ENCODE data around the gene MAP4K3.

The MAP4K3 gene

DNA sequence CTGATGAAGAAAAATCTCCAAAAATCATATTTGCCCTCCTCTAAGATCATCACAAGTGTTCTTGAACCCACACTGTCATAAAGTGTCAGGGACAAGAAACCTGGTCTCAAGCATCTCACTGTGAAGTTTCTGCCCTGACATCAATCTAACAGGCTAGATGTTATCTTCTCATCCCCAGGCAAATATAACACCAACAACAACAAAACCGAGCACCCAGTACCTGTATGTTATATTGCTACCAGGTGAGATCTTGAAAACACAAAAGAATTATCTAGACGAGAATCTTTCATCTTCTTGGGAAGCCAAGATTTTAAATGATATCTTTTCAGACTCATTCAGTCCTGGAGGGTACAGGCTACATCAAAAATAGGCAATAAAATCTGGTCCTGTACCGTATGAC lies 8.8 kb upstream of the MAP4K3 start:
- DNase-seq (ENCODE audit: low read depth, low spot score), result no peak
- H3K27me3 ChIP-seq (ENCODE audit: control insufficient read depth, insufficient read depth, low read length), result no peaks in the 10 kb centered on the region
- H3K27ac ChIP-seq (ENCODE audit: low read length), result no peak overlapping the region
- H3K36me3 ChIP-seq (ENCODE audit: control insufficient read depth, insufficient read depth, low read length), result no peaks in the 10 kb centered on the region
- H3K9me3 ChIP-seq (ENCODE audit: control insufficient read depth, insufficient read depth, low read length), result no peaks in the 10 kb centered on the region
- WGBS (ENCODE audit: insufficient coverage, insufficient read length), result no CpG with 5 or more reads among the region's 3 CpGs
- no peaks in the 10 kb centered on the region for H3K4me1 ChIP-seq (ENCODE audit: control insufficient read depth, insufficient read depth, low read length)
- no peak overlapping the region for H3K4me3 ChIP-seq (ENCODE audit: low read length)

DNA sequence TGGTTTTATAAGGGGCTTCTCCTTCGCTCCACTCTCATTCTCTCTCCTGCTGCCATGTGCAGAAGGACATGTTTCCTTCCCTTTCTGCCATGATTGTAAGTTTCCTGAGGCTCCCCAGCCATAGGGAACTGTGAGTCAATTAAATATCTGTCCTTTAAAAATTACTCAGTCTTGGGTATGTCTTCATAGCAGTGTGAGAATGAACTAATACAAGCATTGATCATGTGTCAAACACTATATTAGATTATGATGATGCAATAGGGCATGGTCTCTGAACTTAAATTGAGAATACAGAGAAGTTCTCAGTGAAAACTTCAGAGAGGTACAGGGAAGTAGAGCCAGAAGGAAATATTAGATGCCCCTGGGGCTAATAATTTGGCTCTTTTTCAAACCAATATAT lies 5.9 kb upstream of the MAP4K3 start:
- no peak for DNase-seq (ENCODE audit: low read depth, low spot score)
- H3K4me3 ChIP-seq (ENCODE audit: low read length), result no peak overlapping the region
- no peaks in the 10 kb centered on the region for H3K27me3 ChIP-seq (ENCODE audit: control insufficient read depth, insufficient read depth, low read length)
- no CpG with 5 or more reads among the region's 1 CpG for WGBS (ENCODE audit: insufficient coverage, insufficient read length)
- H3K36me3 ChIP-seq (ENCODE audit: control insufficient read depth, insufficient read depth, low read length), result no peaks in the 10 kb centered on the region
- no peaks in the 10 kb centered on the region for H3K9me3 ChIP-seq (ENCODE audit: control insufficient read depth, insufficient read depth, low read length)
- H3K27ac ChIP-seq (ENCODE audit: low read length), result no peak overlapping the region
- H3K4me1 ChIP-seq (ENCODE audit: control insufficient read depth, insufficient read depth, low read length), result peaks cover 2% of the 10 kb centered on the region; the same call in 1 of the 2 replicates

DNA sequence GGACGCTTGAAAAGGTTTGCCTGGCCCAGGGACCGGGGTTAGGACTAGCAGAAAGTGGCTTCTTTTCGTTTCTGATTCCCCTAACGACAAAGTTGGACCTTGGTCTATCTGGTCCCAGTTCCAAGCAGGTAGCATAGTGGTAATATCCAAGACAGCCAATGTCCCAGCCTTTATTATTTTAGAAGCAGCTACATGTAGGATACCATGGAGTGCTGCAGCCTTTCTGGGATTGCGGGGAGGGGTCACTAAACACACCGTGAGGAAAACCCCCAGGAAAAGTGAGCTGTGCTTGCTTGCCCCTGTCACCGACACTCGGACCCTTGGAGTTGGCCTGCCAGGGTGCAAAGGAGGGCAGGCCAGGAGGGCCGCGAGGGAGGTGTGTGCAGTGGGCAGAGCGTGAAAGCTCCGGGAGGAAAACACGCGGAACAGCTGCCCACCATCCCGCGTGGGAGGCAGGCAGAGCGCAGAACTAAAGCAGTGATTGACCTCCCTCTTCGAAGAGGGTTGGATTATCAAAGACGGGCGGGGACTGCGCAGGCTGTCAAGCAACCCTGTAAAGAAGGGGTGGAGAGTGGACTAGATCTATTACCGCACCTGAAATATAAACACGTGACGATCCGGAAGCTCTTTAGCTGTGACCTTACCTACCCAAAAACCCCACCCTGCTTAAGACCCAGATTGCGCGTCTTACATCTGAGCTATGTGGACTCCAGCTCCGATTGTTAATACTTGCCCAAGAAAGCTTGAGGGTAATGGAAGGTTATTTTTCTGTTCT lies 624 bp upstream of the MAP4K3 start:
- peaks cover 5% of the 10 kb centered on the region for H3K4me1 ChIP-seq (ENCODE audit: control insufficient read depth, insufficient read depth, low read length)
- no peak overlapping the region for H3K27ac ChIP-seq (ENCODE audit: low read length)
- peak overlapping the region; percentile 69; the same call in 1 of the 2 replicates for H3K4me3 ChIP-seq (ENCODE audit: low read length)
- no CpG with 5 or more reads among the region's 28 CpGs for WGBS (ENCODE audit: insufficient coverage, insufficient read length)
- H3K27me3 ChIP-seq (ENCODE audit: control insufficient read depth, insufficient read depth, low read length), result no peaks in the 10 kb centered on the region
- DNase-seq (ENCODE audit: low read depth, low spot score), result no peak
- no peaks in the 10 kb centered on the region for H3K9me3 ChIP-seq (ENCODE audit: control insufficient read depth, insufficient read depth, low read length)
- H3K36me3 ChIP-seq (ENCODE audit: control insufficient read depth, insufficient read depth, low read length), result no peaks in the 10 kb centered on the region

DNA sequence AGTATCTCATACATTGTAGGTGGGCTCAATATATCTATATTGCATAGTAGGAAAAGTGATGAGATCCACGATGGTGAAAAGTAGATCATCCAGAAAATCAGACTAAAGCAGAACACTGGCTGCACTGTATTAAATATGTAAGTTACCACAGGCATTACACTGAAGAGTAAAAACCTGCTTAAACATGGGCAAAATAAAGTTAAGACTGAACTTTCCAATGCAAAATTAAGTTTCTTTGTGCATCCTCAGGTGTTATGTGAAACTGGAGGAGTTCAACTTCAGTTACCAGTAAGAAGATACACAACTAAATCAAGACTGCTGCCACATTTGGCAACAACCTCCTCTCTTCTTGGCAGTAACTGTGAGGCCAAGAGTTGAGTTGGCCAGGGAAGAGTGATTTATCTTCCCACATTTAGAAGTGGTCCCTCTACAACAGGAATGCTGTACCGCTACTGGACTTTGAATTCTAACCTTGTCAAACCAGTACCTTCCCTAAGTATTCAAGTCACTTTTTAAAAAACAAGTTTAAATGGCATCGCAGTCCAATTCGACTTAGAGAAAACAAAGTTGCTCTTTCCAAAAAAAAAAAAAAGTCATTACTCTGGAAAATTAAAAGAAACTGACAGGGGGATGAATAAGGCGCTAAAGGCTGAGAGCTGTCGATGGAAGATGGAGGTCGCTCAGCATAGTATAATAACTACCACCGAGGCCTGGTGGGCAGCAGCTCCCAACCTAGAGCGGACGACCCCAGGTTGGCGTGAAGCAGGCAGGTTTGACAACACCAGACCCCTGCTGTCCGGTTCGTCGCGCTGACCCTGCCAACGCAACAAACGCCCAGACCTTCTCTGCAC lies 1.1 kb downstream of the MAP4K3 start:
- DNase-seq (ENCODE audit: low read depth, low spot score), result no peak
- Histone ChIP-seq H3K4me1 (ENCODE audit: control insufficient read depth, insufficient read depth, low read length) (peaks cover 6% of the 10 kb centered on the region), H3K36me3 (ENCODE audit: control insufficient read depth, insufficient read depth, low read length) (no peaks in the 10 kb centered on the region), H3K9me3 (ENCODE audit: control insufficient read depth, insufficient read depth, low read length) (no peaks in the 10 kb centered on the region), H3K4me3 (ENCODE audit: low read length) (peak overlapping the region; percentile 69), H3K27ac (ENCODE audit: low read length) (no peak overlapping the region), H3K27me3 (ENCODE audit: control insufficient read depth, insufficient read depth, low read length) (no peaks in the 10 kb centered on the region)
- no CpG with 5 or more reads among the region's 17 CpGs for WGBS (ENCODE audit: insufficient coverage, insufficient read length)

DNA sequence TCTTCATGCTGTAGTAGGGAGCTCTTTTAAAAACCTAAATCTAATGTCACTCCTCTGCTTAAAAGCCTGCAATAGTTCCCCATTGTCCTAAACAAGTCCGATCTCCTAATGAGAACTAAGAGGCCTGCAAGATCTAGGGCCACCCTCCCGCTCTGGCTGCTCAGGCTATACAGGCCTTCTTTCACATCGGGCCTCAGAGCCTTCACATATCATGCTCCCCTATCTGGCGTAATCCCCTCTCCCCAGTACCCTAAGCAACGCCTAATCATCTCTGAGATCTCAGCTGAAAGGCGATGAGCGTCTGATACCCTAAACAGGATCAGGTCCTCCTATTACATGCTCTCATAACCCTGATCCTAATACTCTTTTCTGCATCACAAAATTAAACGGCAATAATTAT lies 1.9 kb downstream of the MAP4K3 start:
- no peaks in the 10 kb centered on the region for H3K9me3 ChIP-seq (ENCODE audit: control insufficient read depth, insufficient read depth, low read length)
- no peaks in the 10 kb centered on the region for H3K36me3 ChIP-seq (ENCODE audit: control insufficient read depth, insufficient read depth, low read length)
- WGBS (ENCODE audit: insufficient coverage, insufficient read length), result no CpG with 5 or more reads among the region's 8 CpGs
- H3K27me3 ChIP-seq (ENCODE audit: control insufficient read depth, insufficient read depth, low read length), result no peaks in the 10 kb centered on the region
- H3K4me1 ChIP-seq (ENCODE audit: control insufficient read depth, insufficient read depth, low read length), result peaks cover 4% of the 10 kb centered on the region; the same call in 1 of the 2 replicates
- H3K27ac ChIP-seq (ENCODE audit: low read length), result no peak overlapping the region
- H3K4me3 ChIP-seq (ENCODE audit: low read length), result no peak overlapping the region; the same call in 1 of the 2 replicates
- DNase-seq (ENCODE audit: low read depth, low spot score), result no peak

DNA sequence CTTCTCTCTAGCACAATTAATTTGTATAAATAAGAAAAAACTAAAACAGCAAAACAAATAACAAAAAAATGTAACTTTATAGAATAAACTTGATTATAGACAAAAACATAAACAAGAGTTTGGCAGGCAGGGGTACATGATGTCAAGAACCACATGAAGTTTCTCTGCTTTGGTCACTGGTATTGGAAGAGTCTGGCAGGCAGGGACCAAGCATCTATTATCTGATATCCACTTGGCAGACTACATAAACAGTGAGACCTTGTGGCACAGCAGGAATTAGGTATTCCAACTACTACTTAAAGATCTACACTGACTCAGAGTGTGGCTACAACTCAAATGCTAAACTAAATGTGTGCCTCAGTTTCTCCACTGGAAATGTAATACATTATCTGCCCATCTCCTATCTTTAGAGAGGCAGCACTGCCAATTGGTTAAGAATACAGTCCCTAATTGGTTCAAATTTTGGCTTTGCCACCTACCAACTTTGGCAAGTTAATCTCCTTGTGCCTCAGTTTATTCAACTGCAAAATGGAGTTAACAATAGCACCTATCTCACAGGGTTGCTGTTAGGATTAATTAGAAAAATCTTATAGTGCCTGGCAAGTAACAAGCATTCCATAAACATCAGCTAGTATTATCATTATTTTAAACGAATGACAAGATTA lies 2.7 kb downstream of the MAP4K3 start:
- no peaks in the 10 kb centered on the region for H3K36me3 ChIP-seq (ENCODE audit: control insufficient read depth, insufficient read depth, low read length)
- no peaks in the 10 kb centered on the region for H3K27me3 ChIP-seq (ENCODE audit: control insufficient read depth, insufficient read depth, low read length)
- H3K9me3 ChIP-seq (ENCODE audit: control insufficient read depth, insufficient read depth, low read length), result no peaks in the 10 kb centered on the region
- H3K27ac ChIP-seq (ENCODE audit: low read length), result no peak overlapping the region
- WGBS (ENCODE audit: insufficient coverage, insufficient read length), result no CpG with 5 or more reads among the region's 1 CpG
- no peak overlapping the region for H3K4me3 ChIP-seq (ENCODE audit: low read length)
- DNase-seq (ENCODE audit: low read depth, low spot score), result no peak
- H3K4me1 ChIP-seq (ENCODE audit: control insufficient read depth, insufficient read depth, low read length), result peaks cover 4% of the 10 kb centered on the region

DNA sequence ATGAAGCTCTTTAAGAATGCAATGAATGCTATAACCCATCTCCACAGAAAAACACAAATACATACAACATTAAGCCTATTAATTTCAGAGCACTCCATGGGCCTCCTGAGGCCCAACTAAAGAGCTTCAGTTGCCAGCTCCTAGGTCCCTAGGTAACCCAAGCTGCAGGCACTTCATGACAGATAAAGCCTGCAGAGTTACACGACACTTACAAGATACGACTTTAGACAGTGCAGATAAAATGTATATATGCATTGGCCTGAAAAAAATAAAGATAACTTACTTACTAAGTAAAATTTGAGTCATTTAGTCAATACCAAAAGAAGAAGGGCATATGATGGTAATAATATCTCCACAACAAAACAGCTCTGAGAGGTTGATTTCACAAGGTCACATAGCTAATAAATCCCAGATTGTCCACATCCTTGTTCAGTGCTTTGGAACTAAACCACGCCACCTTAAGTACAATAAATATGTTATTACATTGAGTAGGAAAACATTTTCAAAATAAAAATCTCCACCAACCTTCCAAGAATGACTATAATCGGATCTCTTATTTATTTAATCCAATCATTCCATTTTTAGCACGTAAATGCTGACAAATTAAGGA lies 3.4 kb downstream of the MAP4K3 start:
- Histone ChIP-seq H3K9me3 (ENCODE audit: control insufficient read depth, insufficient read depth, low read length) (no peaks in the 10 kb centered on the region), H3K36me3 (ENCODE audit: control insufficient read depth, insufficient read depth, low read length) (no peaks in the 10 kb centered on the region), H3K4me1 (ENCODE audit: control insufficient read depth, insufficient read depth, low read length) (peaks cover 4% of the 10 kb centered on the region), H3K27me3 (ENCODE audit: control insufficient read depth, insufficient read depth, low read length) (no peaks in the 10 kb centered on the region), H3K4me3 (ENCODE audit: low read length) (no peak overlapping the region), H3K27ac (ENCODE audit: low read length) (no peak overlapping the region)
- 100% methylated on average over 1 of the region's 5 CpGs for WGBS (ENCODE audit: insufficient coverage, insufficient read length)
- DNase-seq (ENCODE audit: low read depth, low spot score), result no peak

DNA sequence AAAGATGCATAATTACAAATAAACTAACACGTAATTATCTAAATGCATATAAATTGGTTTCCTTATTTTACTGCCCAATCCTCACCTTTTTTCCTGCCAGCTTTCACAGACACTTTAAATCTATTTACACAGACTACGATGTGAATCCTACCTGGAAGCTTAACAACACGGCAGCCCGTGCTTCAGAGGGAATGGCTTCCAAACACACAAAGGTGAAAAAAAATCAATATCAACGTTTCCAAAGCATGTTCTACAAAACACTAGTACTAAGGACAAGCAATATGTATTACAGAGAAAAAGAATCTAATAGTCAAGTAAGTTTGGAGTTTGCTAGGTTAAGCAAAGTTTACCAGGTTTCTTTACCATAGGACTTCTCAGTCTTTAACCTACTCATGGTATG lies 4.4 kb downstream of the MAP4K3 start:
- no CpG with 5 or more reads among the region's 5 CpGs for WGBS (ENCODE audit: insufficient coverage, insufficient read length)
- Histone ChIP-seq H3K27me3 (ENCODE audit: control insufficient read depth, insufficient read depth, low read length) (no peaks in the 10 kb centered on the region), H3K36me3 (ENCODE audit: control insufficient read depth, insufficient read depth, low read length) (no peaks in the 10 kb centered on the region), H3K4me3 (ENCODE audit: low read length) (no peak overlapping the region), H3K27ac (ENCODE audit: low read length) (no peak overlapping the region), H3K9me3 (ENCODE audit: control insufficient read depth, insufficient read depth, low read length) (no peaks in the 10 kb centered on the region), H3K4me1 (ENCODE audit: control insufficient read depth, insufficient read depth, low read length) (peaks cover 3% of the 10 kb centered on the region)
- DNase-seq (ENCODE audit: low read depth, low spot score), result no peak

DNA sequence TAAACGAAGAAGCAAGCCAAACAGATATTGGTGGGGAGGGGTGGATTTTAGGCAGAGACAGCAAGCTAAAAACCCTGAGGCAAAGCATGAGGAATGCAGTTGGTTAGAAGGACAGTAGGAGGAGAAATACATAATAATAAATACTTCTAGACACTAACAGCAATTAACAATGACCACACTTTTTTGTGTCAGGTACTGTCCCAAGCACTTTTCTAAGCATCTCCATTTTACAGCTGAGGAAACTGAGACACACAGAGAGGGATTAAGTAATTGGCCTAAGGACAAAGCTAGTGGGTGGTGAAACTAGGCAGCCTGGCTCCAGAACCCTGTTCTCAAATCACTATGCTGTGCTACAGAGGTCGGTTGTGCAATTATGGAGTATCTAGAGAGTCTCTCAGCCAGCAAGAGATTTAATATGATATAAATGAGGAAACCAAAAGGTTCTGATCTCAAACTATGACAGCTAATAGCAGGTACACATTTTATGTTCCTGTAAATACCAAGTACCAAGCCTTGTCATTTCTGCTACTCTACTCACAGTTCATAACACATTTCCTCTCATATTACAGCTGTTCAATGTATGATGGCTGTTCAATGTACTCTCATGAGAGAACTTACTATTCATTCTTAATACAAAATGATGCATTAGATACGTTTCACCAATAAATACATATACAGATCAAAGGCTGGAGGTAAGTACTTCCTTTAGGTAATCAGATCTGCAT lies 5.3 kb downstream of the MAP4K3 start:
- Histone ChIP-seq H3K27me3 (ENCODE audit: control insufficient read depth, insufficient read depth, low read length) (no peaks in the 10 kb centered on the region), H3K4me1 (ENCODE audit: control insufficient read depth, insufficient read depth, low read length) (peaks cover 3% of the 10 kb centered on the region), H3K9me3 (ENCODE audit: control insufficient read depth, insufficient read depth, low read length) (no peaks in the 10 kb centered on the region), H3K4me3 (ENCODE audit: low read length) (no peak overlapping the region), H3K27ac (ENCODE audit: low read length) (no peak overlapping the region), H3K36me3 (ENCODE audit: control insufficient read depth, insufficient read depth, low read length) (no peaks in the 10 kb centered on the region)
- WGBS (ENCODE audit: insufficient coverage, insufficient read length), result no CpG with 5 or more reads among the region's 3 CpGs
- no peak for DNase-seq (ENCODE audit: low read depth, low spot score)
